GM18868 (cell line): Measurements from ENCODE around the gene LHFPL2.
A peak's percentile ranks its signal among the peaks of the same experiment; 100 is the strongest.

Source experiments
- ATAC-seq: cut with Tn5 transposase; IDR thresholded peaks from one replicate; pipeline ENCODE4 v1.9.1; 2021; ENCODE audit warnings: mild to moderate bottlenecking, moderate library complexity; ENCODE audit not compliant: unreplicated experiment

The LHFPL2 gene

GRCh38 chr5:78597068-78597973 lies 51.3 kb downstream of the LHFPL2 start:
- no peak for ATAC-seq

GRCh38 chr5:78595458-78595921 lies 53.1 kb downstream of the LHFPL2 start:
- no peak for ATAC-seq

DNA sequence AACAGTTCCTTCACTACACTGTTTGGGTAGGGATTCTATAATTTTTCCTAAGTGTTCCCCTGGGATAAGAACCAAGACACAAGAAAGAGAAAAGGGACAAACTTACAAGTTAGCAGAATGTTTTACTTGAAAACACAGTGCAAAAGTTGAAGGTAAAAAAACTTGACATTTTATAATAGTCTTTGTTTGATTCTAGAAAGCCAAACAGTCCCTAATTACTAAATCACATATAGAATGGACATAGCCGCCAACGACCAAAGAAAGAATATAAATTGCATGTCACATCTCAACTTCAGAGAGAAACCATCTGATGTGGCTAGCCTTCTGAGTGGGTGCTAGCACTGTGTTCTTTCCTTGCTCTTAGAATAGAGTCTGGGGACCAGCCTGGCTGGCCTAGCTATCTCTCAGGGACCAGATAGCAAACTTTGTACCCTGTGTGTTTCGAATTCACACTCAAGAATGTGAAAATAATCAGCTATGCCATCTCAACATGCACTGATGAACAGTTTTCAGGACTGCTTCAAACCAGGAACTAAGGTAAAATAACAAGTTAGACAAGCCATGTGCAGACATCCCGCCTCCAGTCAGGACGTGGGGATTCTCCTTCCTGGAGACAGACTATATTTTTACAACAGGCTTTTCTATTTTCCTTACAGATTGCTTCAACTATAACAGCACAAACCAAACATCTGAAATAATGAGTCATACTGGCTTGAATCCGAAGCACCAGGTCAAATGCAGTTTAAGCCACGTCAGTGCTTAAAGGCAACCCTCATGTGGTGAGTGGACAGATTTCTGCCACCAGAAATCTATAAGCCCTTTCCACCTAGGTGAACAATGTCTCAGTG lies 53.7 kb downstream of the LHFPL2 start:
- ATAC-seq, result no peak

DNA sequence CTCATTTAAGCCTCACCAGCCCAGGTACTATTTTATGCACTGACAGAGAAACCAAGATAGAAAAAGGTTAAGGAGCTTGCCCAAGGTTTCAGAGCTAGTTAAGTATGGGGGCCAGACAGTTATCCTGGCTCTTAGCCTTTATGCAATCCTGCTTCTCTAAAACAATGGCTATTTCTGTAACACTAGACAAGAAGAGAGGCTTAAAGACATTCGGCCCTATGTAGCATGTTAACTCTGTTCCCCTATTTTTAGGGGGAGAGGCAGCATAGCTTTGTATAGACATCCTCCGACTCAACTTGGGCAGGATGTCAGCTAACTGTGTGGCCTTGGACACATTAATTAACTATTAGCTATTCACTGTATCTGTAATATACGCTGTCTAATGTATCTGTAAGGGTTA lies 54.6 kb downstream of the LHFPL2 start:
- ATAC-seq, result no peak

GRCh38 chr5:78593465-78593864 lies 55.1 kb downstream of the LHFPL2 start:
- no peak for ATAC-seq

- ATAC-seq, result no peak
These were observed 55.7 kb downstream of the LHFPL2 start for GRCh38 chr5:78592735-78593386.

DNA sequence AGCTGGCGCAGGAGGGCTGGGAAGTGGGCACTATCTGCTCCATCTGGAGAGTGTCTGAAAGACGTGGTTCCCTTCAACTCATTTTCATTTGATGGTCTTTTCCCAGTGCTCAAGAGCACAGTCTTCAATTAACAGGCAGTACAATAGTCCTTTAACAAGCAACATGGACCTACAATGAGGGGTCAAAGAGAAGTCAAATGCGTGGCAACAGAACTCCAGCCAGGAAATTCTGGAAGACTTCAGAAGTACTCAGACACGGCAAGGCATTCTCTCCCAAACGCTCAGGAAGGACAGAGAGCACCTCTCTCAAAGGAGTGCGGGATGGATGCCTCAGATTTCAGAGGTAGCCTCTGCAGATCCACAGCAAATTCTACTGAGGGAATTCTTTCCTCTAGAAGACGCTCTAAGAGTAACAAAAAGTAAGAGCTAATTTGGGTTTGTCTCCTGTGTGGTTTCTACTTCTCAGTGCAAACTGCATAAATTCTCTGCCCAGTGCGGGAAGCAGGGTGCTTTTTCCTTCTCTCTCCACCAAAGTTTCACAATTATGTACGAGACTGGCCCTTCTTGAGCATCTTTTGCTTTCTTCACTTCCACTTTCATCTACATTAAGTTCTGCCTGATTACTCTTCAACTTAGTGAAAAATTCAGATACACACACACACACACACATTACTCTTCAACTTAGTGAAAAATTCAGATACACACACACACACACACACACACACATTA lies 56.4 kb downstream of the LHFPL2 start:
- ATAC-seq, result peak; percentile 83

GRCh38 chr5:78591138-78591612 lies 57.4 kb downstream of the LHFPL2 start:
- ATAC-seq, result no peak

GRCh38 chr5:78589923-78590322 lies 58.6 kb downstream of the LHFPL2 start:
- no peak for ATAC-seq

DNA sequence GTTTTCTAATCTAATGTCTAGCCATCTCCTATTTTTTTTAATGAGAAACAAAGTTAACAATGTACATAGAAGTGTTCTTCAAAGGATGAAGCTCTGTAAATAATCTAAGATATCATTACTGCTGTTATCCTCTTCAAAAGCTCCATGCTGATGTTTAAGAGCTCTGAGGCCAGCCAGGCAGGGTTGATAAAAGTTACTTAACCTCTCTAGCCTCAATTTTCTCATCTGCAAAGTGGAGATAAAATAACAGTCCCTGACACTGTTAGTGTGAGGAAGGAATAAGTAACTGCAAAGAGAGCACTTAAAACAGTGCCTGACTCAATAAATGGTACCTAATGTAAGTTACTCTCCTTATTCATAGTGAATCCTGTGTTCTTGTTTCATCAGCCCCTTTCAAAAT lies 60.1 kb downstream of the LHFPL2 start:
- ATAC-seq, result no peak

GRCh38 chr5:78587775-78588291 lies 60.7 kb downstream of the LHFPL2 start:
- no peak for ATAC-seq

DNA sequence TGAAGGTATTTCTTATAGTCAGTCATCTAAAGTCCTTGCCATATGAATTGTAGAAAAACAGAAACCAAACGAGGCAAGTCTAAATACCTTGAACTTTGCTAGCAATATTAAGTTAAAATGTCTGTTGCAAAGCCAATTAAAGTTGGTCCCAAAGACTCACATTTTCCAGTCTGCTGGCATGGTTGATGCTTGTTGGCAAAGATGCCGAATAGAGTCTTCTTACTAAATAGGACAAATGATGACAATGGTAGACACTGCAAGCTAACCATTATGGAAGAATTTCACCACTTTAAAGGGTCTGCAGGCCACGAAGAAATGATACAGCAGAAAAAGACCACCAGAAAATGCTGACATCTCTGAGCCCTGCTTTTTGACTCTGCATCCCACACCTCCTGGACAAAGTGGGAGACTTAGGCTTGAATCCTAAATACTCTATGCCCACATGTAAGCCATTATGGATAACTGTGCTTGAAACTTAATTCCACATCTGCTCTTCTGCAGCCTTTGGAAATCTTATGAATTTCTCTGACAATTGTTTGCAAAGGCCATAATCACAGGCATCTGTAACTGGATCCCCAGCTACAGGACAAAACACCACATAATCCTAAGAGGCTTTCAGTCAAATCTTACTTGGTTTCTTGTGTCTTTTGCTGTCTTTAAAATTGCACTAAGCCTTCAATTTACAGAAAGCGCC lies 61.3 kb downstream of the LHFPL2 start:
- ATAC-seq, result no peak

DNA sequence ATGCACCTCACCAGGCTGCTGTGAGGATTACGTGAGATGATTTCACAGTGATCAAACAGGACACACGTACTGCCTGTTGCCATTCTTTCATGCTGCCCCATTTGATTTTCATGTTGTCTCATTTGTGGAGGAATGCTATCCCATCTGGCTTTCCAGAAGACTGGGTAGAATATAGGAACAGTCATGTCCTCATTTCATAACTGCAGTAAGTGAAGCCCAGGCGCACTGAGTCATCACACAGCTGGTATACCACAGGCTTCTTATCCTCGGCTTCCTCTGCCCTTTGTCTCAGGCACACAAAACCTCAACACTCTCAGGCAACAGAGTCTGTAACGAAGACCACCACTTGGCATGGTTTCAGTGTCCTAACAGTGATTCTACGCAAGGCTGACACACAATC lies 62.3 kb downstream of the LHFPL2 start:
- ATAC-seq, result no peak

DNA sequence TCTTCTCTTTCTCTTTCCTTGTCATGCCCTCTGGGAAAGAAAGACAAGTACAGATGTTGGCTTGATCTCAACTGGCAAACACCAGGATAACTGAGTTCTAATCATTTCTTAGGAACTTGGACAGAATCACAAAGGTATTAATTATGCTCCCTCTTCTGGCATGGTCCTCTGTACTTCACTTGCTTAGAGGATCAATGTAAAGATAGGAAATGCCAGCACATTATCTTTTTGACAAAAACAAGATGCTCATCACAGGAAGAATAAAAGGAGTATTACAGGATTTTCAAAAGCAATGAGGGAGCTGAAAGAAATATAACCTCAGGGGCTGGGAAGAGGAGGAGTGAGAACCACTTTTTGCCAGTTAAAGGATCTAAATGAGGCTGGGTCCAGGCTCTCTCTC lies 70.6 kb downstream of the LHFPL2 start:
- ATAC-seq, result no peak

GRCh38 chr5:78577071-78577807 lies 71.3 kb downstream of the LHFPL2 start:
- ATAC-seq, result no peak

DNA sequence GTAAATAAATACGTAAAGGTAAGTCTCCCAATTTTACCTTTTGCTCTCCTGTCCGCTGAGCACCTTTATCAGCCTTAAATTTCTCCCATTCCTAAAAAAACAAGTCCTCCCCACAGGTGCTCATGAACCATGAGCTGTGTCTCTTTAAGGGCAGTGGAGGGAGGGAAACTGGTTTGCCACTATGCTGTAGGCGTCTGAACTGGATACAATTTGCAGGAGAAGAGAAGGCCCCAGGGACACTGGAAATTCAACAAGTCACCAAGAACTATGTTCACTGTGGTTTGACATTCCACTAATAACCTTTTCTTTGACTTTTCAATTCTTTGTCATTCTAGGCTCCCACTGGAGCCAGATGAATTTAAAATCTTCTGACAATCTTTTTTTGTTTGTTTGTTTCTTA lies 72.2 kb downstream of the LHFPL2 start:
- ATAC-seq, result no peak

- peak; percentile 92 for ATAC-seq
These were observed 73.8 kb downstream of the LHFPL2 start for GRCh38 chr5:78574731-78575161.

- ATAC-seq, result peak; percentile 27
These were observed 74.4 kb downstream of the LHFPL2 start for GRCh38 chr5:78574131-78574673.

DNA sequence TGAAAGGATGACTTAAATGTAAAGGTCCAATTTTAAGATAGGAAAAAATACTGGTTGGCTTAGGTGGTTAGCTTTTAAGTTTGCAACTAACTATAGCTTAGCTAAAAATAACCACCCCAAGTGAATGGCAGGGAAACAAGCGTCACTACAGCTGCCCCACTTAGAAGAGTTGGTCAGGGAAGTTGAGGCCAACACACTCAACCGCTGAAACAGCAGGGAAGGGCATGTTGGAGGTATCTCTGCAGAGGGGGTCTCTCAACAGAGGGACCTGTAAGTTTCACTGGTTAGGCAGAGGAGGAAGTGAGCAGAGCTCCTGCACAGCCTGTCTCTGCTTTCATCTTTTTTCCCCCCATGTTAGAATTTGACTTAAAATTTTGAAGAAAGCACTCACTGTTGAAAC lies 75.3 kb downstream of the LHFPL2 start:
- peak; percentile 59 for ATAC-seq
